ENCODE results near the gene ELOVL6. TPM values are rescaled to one million over a fixed set of nuclear protein-coding genes. Genes with fewer than 3 reads are reported as not detected.

The ELOVL6 gene
- total and polyA plus RNA-seq, 9 of the 15 experiments (the other 6 are each of a cell fraction or from before 2014, with no cell fraction given), result 18.3 to 82.6 (median 46.0) TPM

DNA sequence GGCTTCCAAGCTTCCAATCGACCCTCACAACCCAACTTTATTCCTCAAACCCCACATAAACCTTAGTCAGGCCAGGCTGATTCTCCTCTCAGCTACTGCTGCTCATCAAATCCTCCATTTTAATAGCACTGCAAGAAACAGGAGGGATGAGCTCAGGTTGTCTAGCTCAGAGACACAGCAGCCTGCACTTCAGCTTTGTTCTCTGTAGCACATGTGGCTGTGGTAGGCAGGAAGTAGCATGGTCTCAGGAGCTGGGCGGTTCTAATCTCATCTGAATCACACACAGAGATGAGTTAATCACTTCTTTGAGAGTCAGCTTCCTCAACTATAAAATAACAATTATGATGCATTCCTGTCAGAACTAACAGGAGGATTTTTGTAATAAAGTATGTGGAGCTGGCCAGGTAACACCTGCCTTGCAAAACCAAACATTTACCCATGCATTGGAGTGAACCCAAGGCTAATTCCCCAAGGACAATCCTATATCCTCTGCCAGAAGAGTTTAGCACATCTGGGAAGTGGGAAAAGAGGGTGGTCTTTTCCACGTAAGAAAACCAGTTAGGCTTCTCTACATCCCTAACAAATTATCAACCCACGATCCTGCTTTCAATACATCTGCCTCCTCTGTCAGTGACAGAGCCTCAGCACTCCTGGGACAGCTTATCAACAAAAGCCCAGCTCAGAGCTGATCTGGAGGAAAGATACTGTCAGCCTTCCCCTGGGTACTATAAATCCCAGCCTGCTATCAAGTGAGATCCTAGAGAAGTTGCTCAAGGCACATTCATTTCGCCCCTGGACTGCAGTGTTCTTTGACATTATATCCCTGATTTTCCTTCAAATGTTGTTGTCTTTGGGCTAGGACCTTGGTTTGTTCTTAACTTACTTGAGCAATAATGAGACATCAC is 32.8 kb downstream of the ELOVL6 start (continued):
- no peak for TF ChIP-seq CTCF (IDR thresholded peaks at IDR 0.05 in 2 of 3, conservative IDR thresholded peaks at IDR 0.05 in 1 of 3; ENCODE audit: insufficient read depth in 2 of 3, low read depth in 1 of 3, low read length in 3 of 3)
- no peak for TF ChIP-seq CREB1 (IDR thresholded peaks at IDR 0.05)
- TF ChIP-seq CREB1 (CRISPR knock-in tag; IDR thresholded peaks at IDR 0.05), result no peak
- TF ChIP-seq DLX4 (CRISPR knock-in tag; IDR thresholded peaks at IDR 0.05), result no peak
- no peak; the same call in 1 of the 2 replicates for TF ChIP-seq EP400 (IDR thresholded peaks at IDR 0.05)
- TF ChIP-seq ZNF197 (CRISPR knock-in tag; IDR thresholded peaks at IDR 0.05; ENCODE audit: low read depth), result no peak
- TF ChIP-seq PHF21A (IDR thresholded peaks at IDR 0.05; ENCODE audit: borderline replicate concordance, low read depth), result no peak
- TF ChIP-seq, protein P1, sequence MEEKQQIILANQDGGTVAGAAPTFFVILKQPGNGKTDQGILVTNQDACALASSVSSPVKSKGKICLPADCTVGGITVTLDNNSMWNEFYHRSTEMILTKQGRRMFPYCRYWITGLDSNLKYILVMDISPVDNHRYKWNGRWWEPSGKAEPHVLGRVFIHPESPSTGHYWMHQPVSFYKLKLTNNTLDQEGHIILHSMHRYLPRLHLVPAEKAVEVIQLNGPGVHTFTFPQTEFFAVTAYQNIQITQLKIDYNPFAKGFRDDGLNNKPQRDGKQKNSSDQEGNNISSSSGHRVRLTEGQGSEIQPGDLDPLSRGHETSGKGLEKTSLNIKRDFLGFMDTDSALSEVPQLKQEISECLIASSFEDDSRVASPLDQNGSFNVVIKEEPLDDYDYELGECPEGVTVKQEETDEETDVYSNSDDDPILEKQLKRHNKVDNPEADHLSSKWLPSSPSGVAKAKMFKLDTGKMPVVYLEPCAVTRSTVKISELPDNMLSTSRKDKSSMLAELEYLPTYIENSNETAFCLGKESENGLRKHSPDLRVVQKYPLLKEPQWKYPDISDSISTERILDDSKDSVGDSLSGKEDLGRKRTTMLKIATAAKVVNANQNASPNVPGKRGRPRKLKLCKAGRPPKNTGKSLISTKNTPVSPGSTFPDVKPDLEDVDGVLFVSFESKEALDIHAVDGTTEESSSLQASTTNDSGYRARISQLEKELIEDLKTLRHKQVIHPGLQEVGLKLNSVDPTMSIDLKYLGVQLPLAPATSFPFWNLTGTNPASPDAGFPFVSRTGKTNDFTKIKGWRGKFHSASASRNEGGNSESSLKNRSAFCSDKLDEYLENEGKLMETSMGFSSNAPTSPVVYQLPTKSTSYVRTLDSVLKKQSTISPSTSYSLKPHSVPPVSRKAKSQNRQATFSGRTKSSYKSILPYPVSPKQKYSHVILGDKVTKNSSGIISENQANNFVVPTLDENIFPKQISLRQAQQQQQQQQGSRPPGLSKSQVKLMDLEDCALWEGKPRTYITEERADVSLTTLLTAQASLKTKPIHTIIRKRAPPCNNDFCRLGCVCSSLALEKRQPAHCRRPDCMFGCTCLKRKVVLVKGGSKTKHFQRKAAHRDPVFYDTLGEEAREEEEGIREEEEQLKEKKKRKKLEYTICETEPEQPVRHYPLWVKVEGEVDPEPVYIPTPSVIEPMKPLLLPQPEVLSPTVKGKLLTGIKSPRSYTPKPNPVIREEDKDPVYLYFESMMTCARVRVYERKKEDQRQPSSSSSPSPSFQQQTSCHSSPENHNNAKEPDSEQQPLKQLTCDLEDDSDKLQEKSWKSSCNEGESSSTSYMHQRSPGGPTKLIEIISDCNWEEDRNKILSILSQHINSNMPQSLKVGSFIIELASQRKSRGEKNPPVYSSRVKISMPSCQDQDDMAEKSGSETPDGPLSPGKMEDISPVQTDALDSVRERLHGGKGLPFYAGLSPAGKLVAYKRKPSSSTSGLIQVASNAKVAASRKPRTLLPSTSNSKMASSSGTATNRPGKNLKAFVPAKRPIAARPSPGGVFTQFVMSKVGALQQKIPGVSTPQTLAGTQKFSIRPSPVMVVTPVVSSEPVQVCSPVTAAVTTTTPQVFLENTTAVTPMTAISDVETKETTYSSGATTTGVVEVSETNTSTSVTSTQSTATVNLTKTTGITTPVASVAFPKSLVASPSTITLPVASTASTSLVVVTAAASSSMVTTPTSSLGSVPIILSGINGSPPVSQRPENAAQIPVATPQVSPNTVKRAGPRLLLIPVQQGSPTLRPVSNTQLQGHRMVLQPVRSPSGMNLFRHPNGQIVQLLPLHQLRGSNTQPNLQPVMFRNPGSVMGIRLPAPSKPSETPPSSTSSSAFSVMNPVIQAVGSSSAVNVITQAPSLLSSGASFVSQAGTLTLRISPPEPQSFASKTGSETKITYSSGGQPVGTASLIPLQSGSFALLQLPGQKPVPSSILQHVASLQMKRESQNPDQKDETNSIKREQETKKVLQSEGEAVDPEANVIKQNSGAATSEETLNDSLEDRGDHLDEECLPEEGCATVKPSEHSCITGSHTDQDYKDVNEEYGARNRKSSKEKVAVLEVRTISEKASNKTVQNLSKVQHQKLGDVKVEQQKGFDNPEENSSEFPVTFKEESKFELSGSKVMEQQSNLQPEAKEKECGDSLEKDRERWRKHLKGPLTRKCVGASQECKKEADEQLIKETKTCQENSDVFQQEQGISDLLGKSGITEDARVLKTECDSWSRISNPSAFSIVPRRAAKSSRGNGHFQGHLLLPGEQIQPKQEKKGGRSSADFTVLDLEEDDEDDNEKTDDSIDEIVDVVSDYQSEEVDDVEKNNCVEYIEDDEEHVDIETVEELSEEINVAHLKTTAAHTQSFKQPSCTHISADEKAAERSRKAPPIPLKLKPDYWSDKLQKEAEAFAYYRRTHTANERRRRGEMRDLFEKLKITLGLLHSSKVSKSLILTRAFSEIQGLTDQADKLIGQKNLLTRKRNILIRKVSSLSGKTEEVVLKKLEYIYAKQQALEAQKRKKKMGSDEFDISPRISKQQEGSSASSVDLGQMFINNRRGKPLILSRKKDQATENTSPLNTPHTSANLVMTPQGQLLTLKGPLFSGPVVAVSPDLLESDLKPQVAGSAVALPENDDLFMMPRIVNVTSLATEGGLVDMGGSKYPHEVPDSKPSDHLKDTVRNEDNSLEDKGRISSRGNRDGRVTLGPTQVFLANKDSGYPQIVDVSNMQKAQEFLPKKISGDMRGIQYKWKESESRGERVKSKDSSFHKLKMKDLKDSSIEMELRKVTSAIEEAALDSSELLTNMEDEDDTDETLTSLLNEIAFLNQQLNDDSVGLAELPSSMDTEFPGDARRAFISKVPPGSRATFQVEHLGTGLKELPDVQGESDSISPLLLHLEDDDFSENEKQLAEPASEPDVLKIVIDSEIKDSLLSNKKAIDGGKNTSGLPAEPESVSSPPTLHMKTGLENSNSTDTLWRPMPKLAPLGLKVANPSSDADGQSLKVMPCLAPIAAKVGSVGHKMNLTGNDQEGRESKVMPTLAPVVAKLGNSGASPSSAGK (IDR thresholded peaks at IDR 0.05), result 0 out of 2 replicates have a peak, but pooled peaks have one; percentile 18
- no peak for TF ChIP-seq FOXJ2 (tag; IDR thresholded peaks at IDR 0.05)
- TF ChIP-seq NFRKB (IDR thresholded peaks at IDR 0.05; ENCODE audit: low read depth), result no peak
- no peak for TF ChIP-seq FOXK2 (conservative IDR thresholded peaks at IDR 0.05 in 1 of 2, IDR thresholded peaks at IDR 0.05 in 1 of 2; ENCODE audit: low read depth in 2 of 2)
- no peak for TF ChIP-seq NCOR1 (IDR thresholded peaks at IDR 0.05)
- no peak for TF ChIP-seq BMI1 (IDR thresholded peaks at IDR 0.05; ENCODE audit: low read length)
- TF ChIP-seq DIDO1 (tag; IDR thresholded peaks at IDR 0.05; ENCODE audit: low read depth), result no peak
- TF ChIP-seq ZEB2 (IDR thresholded peaks at IDR 0.05), result no peak
